ENCODE measurements around the gene PLIN4. TPM values are rescaled to one million over a fixed set of nuclear protein-coding genes. Genes with fewer than 3 reads are reported as not detected.
A peak's percentile ranks its signal among the peaks of the same experiment; 100 is the strongest.

The PLIN4 gene
- total and polyA plus RNA-seq, 10 of the 15 experiments (the other 5 are each of a cell fraction or from before 2014, with no cell fraction given) = 0.01 to 0.11 (median 0.05) TPM; not detected in 2

- H3K27me3 ChIP-seq (replicated peaks in 1 of 2; ENCODE audit: control insufficient read depth in 2 of 2, insufficient read depth in 2 of 2, low read length in 1 of 2) = no peaks in the 10 kb centered on the region
- no peak for ATAC-seq
- H4K20me1 ChIP-seq (ENCODE audit: control insufficient read depth, insufficient read depth) = no peaks in the 10 kb centered on the region
- CTCF ChIA-PET = interaction anchor here (0.6 to 1.5 kb wide), 4 partner anchors 10 to 1745 kb away, joined by 3 to 4 read pairs (median 4); no protein-coding TSS in a partner anchor
- in situ Hi-C loops (cut with MboI) (no loop called here), intact Hi-C loops (cut with micrococcal nuclease; ENCODE audit: unreplicated experiment) (loop anchor here (5.0 kb wide), 1 partner anchor 248 kb away; the partner anchor contains the start of gene DPP9)
- peak overlapping the region; percentile 59 for H3K9ac ChIP-seq (ENCODE audit: control insufficient read depth, insufficient read depth, low read length)
- WGBS (ENCODE audit: insufficient coverage, insufficient replicate concordance, low lambda C conversion rate, missing lambda C conversion rate) = 26% methylated on average over 21 of the region's 23 CpGs
- TF ChIP-seq RELA (IDR thresholded peaks at IDR 0.05; ENCODE audit: borderline replicate concordance, partially characterized antibody) = no peak
- no peak for TF ChIP-seq CUX1 (IDR thresholded peaks at IDR 0.05; ENCODE audit: insufficient replicate concordance, low read depth, low read length)
- TF ChIP-seq FOS (IDR thresholded peaks at IDR 0.05; ENCODE audit: borderline replicate concordance, extremely low read depth, insufficient read length) = no peak
- TF ChIP-seq, protein P1, sequence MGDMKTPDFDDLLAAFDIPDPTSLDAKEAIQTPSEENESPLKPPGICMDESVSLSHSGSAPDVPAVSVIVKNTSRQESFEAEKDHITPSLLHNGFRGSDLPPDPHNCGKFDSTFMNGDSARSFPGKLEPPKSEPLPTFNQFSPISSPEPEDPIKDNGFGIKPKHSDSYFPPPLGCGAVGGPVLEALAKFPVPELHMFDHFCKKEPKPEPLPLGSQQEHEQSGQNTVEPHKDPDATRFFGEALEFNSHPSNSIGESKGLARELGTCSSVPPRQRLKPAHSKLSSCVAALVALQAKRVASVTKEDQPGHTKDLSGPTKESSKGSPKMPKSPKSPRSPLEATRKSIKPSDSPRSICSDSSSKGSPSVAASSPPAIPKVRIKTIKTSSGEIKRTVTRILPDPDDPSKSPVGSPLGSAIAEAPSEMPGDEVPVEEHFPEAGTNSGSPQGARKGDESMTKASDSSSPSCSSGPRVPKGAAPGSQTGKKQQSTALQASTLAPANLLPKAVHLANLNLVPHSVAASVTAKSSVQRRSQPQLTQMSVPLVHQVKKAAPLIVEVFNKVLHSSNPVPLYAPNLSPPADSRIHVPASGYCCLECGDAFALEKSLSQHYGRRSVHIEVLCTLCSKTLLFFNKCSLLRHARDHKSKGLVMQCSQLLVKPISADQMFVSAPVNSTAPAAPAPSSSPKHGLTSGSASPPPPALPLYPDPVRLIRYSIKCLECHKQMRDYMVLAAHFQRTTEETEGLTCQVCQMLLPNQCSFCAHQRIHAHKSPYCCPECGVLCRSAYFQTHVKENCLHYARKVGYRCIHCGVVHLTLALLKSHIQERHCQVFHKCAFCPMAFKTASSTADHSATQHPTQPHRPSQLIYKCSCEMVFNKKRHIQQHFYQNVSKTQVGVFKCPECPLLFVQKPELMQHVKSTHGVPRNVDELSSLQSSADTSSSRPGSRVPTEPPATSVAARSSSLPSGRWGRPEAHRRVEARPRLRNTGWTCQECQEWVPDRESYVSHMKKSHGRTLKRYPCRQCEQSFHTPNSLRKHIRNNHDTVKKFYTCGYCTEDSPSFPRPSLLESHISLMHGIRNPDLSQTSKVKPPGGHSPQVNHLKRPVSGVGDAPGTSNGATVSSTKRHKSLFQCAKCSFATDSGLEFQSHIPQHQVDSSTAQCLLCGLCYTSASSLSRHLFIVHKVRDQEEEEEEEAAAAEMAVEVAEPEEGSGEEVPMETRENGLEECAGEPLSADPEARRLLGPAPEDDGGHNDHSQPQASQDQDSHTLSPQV (IDR thresholded peaks at IDR 0.05) = no peak
- TF ChIP-seq MTA2 (IDR thresholded peaks at IDR 0.05; ENCODE audit: low read depth) = no peak
- no peak for TF ChIP-seq CEBPZ (IDR thresholded peaks at IDR 0.05; ENCODE audit: low read depth, low read length)
- TF ChIP-seq STAT1 (conservative IDR thresholded peaks at IDR 0.05) = no peak
- TF ChIP-seq STAT3 (IDR thresholded peaks at IDR 0.05; ENCODE audit: low read depth, low read length) = no peak
- no peak for TF ChIP-seq RCOR1 (conservative IDR thresholded peaks at IDR 0.05; ENCODE audit: low read depth, low read length)
- H3K79me2 ChIP-seq (ENCODE audit: control insufficient read depth, insufficient read depth, low read length) = peaks cover 26% of the 10 kb centered on the region
- FAIRE-seq = no peak
- RAD21 ChIA-PET (ENCODE audit: unreplicated experiment) = no interaction called here
- POLR2A ChIA-PET = interaction anchor here (0.5 to 1.0 kb wide), 4 partner anchors 14 to 129 kb away, joined by 3 to 6 read pairs (median 4); no protein-coding TSS in a partner anchor
- H2AFZ ChIP-seq (ENCODE audit: control insufficient read depth, low read depth, low read length) = peak overlapping the region; percentile 80
- no peak for DNase-seq (ENCODE audit: low read depth, low spot score)
- BruUV-seq (replicated peaks) = no TSS peak
- H3K27ac ChIP-seq (ENCODE audit: control insufficient read depth, insufficient read depth) = no peak overlapping the region
- peaks cover 2 to 9% of the 10 kb centered on the region in 2 experiments; a peak in 3 of 4 replicates for H3K36me3 ChIP-seq (ENCODE audit: control insufficient read depth in 2 of 2, insufficient read depth in 2 of 2, low read length in 1 of 2)
- SMC1A ChIA-PET (ENCODE audit: uncharacterized antibody, unreplicated experiment) = interaction anchor here (0.6 kb wide), 1 partner anchor 12 kb away, joined by 3 read pairs; no protein-coding TSS in a partner anchor
- peak overlapping the region; percentile 93 for H3K4me2 ChIP-seq (ENCODE audit: control insufficient read depth, insufficient read depth)
- peaks cover 7% of the 10 kb centered on the region for H3K4me1 ChIP-seq (ENCODE audit: control insufficient read depth, insufficient read depth, low read length)
- H3K9me3 ChIP-seq (replicated peaks; ENCODE audit: control insufficient read depth, insufficient read depth, low read length) = no peaks in the 10 kb centered on the region
- H3K4me3 ChIP-seq = peak overlapping the region; percentile 99
Observed at GRCh38 chr19:4473763-4474513, 44.3 kb downstream of the PLIN4 start.
